ACC112 (cell line): ENCODE results near the gene PRR14.

Source experiments
- H2AFZ ChIP-seq: fragments of 200-600 bp; sonication (generic); one replicate; pipeline ENCODE4 v1.6.0; 2017; ENCODE audit warnings: antibody characterized with exemption, low read length; ENCODE audit not compliant: unreplicated experiment
- H3K27ac ChIP-seq: fragments of 200-600 bp; sonication (generic); 2 replicates; pipeline ENCODE4 v1.5.1; 2014; ENCODE audit warnings: low read depth, mild to moderate bottlenecking, antibody characterized with exemption, low read length, moderate library complexity
- H3K27me3 ChIP-seq: fragments of 200-600 bp; sonication (generic); 2 replicates; pipeline ENCODE4 v1.6.1; 2014; ENCODE audit warnings: mild to moderate bottlenecking, antibody characterized with exemption, low read length, moderate library complexity, mixed read lengths; ENCODE audit not compliant: insufficient read depth
- H3K36me3 ChIP-seq: fragments of 200-600 bp; sonication (generic); 2 replicates; pipeline ENCODE4 v1.6.1; 2016; ENCODE audit warnings: mild to moderate bottlenecking, antibody characterized with exemption, low read length, moderate library complexity, mixed read lengths; ENCODE audit not compliant: insufficient read depth
- H3K4me1 ChIP-seq: fragments of 200-600 bp; sonication (generic); one replicate; pipeline ENCODE4 v1.6.1; 2016; ENCODE audit warnings: low read length, mixed read lengths; ENCODE audit not compliant: insufficient read depth, unreplicated experiment, control insufficient read depth
- H3K4me3 ChIP-seq: fragments of 200-600 bp; sonication (generic); 2 replicates; pipeline ENCODE4 v1.5.1; 2014; ENCODE audit warnings: mild to moderate bottlenecking, low read depth, low read length
- H3K79me2 ChIP-seq: fragments of 200-600 bp; sonication (generic); one replicate; pipeline ENCODE4 v1.6.0; 2016; ENCODE audit warnings: low read length; ENCODE audit not compliant: control insufficient read depth, unreplicated experiment, insufficient read depth

Gene PRR14

DNA sequence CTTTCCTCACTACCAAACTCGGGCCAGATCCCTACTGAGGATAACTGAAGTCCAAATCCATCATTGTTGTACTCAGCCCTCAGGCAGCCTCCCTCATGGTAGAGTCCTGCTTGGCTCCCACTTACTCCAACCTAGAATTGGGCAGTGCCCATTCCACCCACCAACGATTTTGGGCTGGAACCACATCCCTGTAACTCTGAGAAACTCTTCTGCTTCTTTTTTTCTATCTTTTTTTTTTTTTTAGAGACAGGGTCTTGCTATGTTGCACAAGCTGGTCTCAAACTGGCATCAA is 1.2 kb downstream of the PRR14 start:
- no peaks in the 10 kb centered on the region for H3K27me3 ChIP-seq
- H3K27ac ChIP-seq, result no peak overlapping the region
- no peaks in the 10 kb centered on the region; the same call in 1 of the 2 replicates for H3K36me3 ChIP-seq
- peaks cover 6% of the 10 kb centered on the region for H3K4me1 ChIP-seq
- H3K4me3 ChIP-seq, result peak overlapping the region; percentile 100
- H2AFZ ChIP-seq, result peak overlapping the region; percentile 69
- H3K79me2 ChIP-seq, result peaks cover 8% of the 10 kb centered on the region

DNA sequence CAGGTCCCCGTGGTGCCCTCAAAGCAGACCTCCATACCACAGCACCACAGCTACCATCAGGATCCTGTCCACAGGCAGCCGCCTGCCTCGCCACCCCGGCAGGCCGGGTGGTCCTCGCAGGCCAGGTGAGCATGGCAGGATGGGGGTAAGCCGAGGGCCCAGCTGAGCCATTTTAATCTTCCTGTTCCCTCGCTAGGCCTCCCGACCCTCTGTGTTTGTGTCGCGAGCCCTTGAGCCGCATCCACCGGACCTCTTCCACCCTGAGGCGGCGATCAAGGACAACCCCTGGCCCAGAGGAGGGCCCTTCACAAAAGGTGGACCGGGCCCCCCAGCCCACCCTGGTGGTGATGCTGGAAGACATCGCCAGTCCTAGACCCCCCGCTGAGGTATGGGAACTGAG is 2.0 kb downstream of the PRR14 start:
- H3K4me3 ChIP-seq, result peak overlapping the region; percentile 100; the same call in 1 of the 2 replicates
- peaks cover 8% of the 10 kb centered on the region for H3K79me2 ChIP-seq
- no peak overlapping the region for H2AFZ ChIP-seq
- H3K4me1 ChIP-seq, result peaks cover 11% of the 10 kb centered on the region
- no peak overlapping the region for H3K27ac ChIP-seq
- H3K36me3 ChIP-seq, result no peaks in the 10 kb centered on the region; the same call in 1 of the 2 replicates
- H3K27me3 ChIP-seq, result no peaks in the 10 kb centered on the region

- H2AFZ ChIP-seq, result no peak overlapping the region
- H3K36me3 ChIP-seq, result no peaks in the 10 kb centered on the region; the same call in 1 of the 2 replicates
- no peak overlapping the region for H3K4me3 ChIP-seq
- H3K79me2 ChIP-seq, result peaks cover 12% of the 10 kb centered on the region
- peaks cover 11% of the 10 kb centered on the region for H3K4me1 ChIP-seq
- no peaks in the 10 kb centered on the region for H3K27me3 ChIP-seq
- no peak overlapping the region for H3K27ac ChIP-seq
These were observed 4.1 kb downstream of the PRR14 start for GRCh38 chr16:30654856-30655255.

GRCh38 chr16:30655815-30656347 is 5.1 kb downstream of the PRR14 start:
- no peaks in the 10 kb centered on the region for H3K27me3 ChIP-seq
- H3K36me3 ChIP-seq, result no peaks in the 10 kb centered on the region; the same call in 1 of the 2 replicates
- H3K27ac ChIP-seq, result no peak overlapping the region
- H3K4me3 ChIP-seq, result no peak overlapping the region
- H3K79me2 ChIP-seq, result peaks cover 22% of the 10 kb centered on the region
- no peak overlapping the region for H2AFZ ChIP-seq
- peaks cover 11% of the 10 kb centered on the region for H3K4me1 ChIP-seq

DNA sequence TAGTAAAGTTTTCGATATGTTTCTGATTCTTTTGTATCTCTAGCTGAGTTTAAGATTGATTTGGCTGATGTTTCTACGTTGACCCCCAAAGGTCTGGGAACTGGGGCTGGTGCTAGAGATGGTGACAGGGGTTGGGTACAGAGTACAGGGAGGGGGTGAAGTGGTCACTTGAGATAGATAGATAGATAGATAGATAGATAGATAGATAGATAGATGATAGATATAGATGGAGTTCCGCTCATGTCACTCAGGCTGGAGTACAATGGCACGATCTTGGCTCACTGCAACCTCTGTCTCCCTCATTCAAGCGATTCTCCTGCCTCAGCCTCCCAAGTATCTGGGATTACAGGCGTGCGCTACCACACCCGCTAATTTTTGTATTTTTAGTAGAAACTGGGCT is 5.6 kb downstream of the PRR14 start:
- H3K79me2 ChIP-seq, result peaks cover 27% of the 10 kb centered on the region
- peaks cover 16% of the 10 kb centered on the region for H3K4me1 ChIP-seq
- H3K27me3 ChIP-seq, result no peaks in the 10 kb centered on the region
- no peak overlapping the region for H3K4me3 ChIP-seq
- H3K27ac ChIP-seq, result no peak overlapping the region
- no peaks in the 10 kb centered on the region; the same call in 1 of the 2 replicates for H3K36me3 ChIP-seq
- no peak overlapping the region for H2AFZ ChIP-seq

DNA sequence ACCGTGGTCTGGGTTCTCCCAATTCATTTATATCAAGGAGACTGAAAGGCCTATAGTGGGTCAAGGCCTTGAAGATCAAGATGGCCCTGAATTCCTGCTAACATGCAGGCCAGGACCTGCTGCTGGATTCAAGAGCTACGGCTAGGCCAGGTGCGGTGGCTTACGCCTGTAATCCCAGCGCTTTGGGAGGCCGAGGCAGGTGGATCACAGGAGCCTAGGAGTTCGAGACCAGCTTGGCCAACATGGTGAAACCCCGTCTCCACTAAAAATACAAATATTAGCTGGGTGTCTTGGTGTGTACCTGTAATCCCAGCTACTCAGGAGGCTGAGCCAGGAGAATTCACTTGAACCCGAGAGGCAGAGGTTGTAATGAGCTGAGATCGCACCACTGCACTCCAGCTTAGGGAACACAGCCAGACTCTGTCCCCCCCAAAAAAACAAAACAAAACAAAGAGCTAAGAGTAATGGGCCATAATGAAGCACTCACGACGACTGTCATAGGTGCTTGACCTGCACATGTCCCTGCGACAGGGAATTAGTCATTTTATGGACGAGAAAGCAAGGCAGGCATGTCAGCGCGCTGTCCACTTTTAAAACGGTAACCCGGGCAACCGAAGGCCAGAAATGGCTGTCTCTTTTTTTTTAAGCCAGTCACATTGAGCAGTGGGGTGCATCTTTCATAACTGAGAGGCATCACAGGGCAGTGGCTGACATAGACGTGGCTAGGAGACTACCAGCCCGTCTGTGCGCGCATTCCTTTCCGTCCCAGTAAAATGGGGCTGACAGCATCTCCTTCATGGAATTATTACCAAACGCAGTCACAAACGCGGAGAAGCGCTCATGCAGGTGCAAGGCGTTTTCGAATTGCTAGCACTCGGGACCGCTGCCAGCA is 6.5 kb downstream of the PRR14 start:
- Histone ChIP-seq H2AFZ (peak overlapping the region; percentile 74), H3K4me1 (peaks cover 22% of the 10 kb centered on the region)

GRCh38 chr16:30657866-30658730 is 7.3 kb downstream of the PRR14 start, which contains the start of gene FBRS:
TSS of gene FBRS (plus strand) at chr16:30658431. CDS start at chr16:30659519, 1,088 bp downstream.
- Histone ChIP-seq H3K79me2 (peaks cover 36% of the 10 kb centered on the region), H2AFZ (peak within 1 kb of the TSS; percentile 74), H3K27ac (peak within 1 kb of the TSS; percentile 97), H3K4me1 (peaks cover 20% of the 10 kb centered on the region), H3K4me3 (peak within 1 kb of the TSS; percentile 97), H3K36me3 (peaks cover 6% of the 10 kb centered on the region; the same call in 1 of the 2 replicates), H3K27me3 (no peaks in the 10 kb centered on the region)

More for the DNA sequence above, 6.5 kb downstream of the PRR14 start:
- Histone ChIP-seq H3K27ac (peak overlapping the region; percentile 46), H3K27me3 (no peaks in the 10 kb centered on the region), H3K36me3 (no peaks in the 10 kb centered on the region; the same call in 1 of the 2 replicates), H3K79me2 (peaks cover 29% of the 10 kb centered on the region), H3K4me3 (peak overlapping the region; percentile 74)

GRCh38 chr16:30658731-30659506 is 8.2 kb downstream of the PRR14 start:
- Histone ChIP-seq H3K36me3 (peaks cover 7% of the 10 kb centered on the region; the same call in 1 of the 2 replicates), H3K27ac (peak overlapping the region; percentile 97), H2AFZ (peak overlapping the region; percentile 59), H3K4me3 (peak overlapping the region; percentile 97), H3K4me1 (peaks cover 20% of the 10 kb centered on the region), H3K27me3 (no peaks in the 10 kb centered on the region), H3K79me2 (peaks cover 43% of the 10 kb centered on the region)

GRCh38 chr16:30659507-30660423 is 9.0 kb downstream of the PRR14 start:
- peak overlapping the region; percentile 97 for H3K27ac ChIP-seq
- peaks cover 7% of the 10 kb centered on the region; the same call in 1 of the 2 replicates for H3K36me3 ChIP-seq
- peaks cover 50% of the 10 kb centered on the region for H3K79me2 ChIP-seq
- peaks cover 20% of the 10 kb centered on the region for H3K4me1 ChIP-seq
- H3K4me3 ChIP-seq, result peak overlapping the region; percentile 97
- H2AFZ ChIP-seq, result peak overlapping the region; percentile 59
- H3K27me3 ChIP-seq, result no peaks in the 10 kb centered on the region
